H9 (cell line): ENCODE data around the gene DCST1. TPM values are rescaled to one million over a fixed set of nuclear protein-coding genes. Genes with fewer than 3 reads are reported as not detected.

ENCODE experiments used
- DNase-seq: peaks from one replicate; pipeline ENCODE4 v3.0.0-alpha.2; 2017
- H2AFZ ChIP-seq: one replicate; pipeline ENCODE4 v1.6.1; 2013; ENCODE audit warnings: mild to moderate bottlenecking, low read length, control low read depth, moderate library complexity
- H2AK5ac ChIP-seq: 2 replicates; pipeline ENCODE4 v1.6.1; 2013; ENCODE audit warnings: low read length, control low read depth, mixed read lengths; ENCODE audit not compliant: insufficient read length
- H2BK120ac ChIP-seq: one replicate; pipeline ENCODE4 v1.6.1; 2013; ENCODE audit warnings: low read depth, mild to moderate bottlenecking, low read length, control low read depth, inconsistent platforms; ENCODE audit not compliant: poor library complexity, severe bottlenecking
- H2BK12ac ChIP-seq: 2 replicates; pipeline ENCODE4 v1.6.1; 2013; ENCODE audit warnings: low read length, control low read depth, mixed read lengths, low read depth; ENCODE audit not compliant: insufficient read length
- H2BK15ac ChIP-seq: 2 replicates; pipeline ENCODE4 v1.6.1; 2013; ENCODE audit warnings: low read depth, low read length, control low read depth
- H2BK20ac ChIP-seq: one replicate; pipeline ENCODE4 v1.6.1; 2013; ENCODE audit warnings: low read depth, mild to moderate bottlenecking, low read length, control low read depth, inconsistent platforms; ENCODE audit not compliant: poor library complexity, severe bottlenecking
- H2BK5ac ChIP-seq: 2 replicates; pipeline ENCODE4 v1.6.1; 2013; ENCODE audit warnings: low read length, control low read depth, mixed read lengths; ENCODE audit not compliant: insufficient read length
- H3K14ac ChIP-seq: 2 replicates; pipeline ENCODE4 v1.6.1; 2013; ENCODE audit warnings: low read length, control low read depth; ENCODE audit not compliant: insufficient read depth
- H3K18ac ChIP-seq: 2 replicates; pipeline ENCODE4 v1.6.1; 2013; ENCODE audit warnings: low read depth, mild to moderate bottlenecking, mixed read lengths, low read length, control low read depth; ENCODE audit not compliant: insufficient read length
- H3K23ac ChIP-seq: 2 replicates; pipeline ENCODE4 v1.6.1; 2013; ENCODE audit warnings: low read length, control low read depth, mixed read lengths, low read depth; ENCODE audit not compliant: insufficient read length
- H3K23me2 ChIP-seq: 2 replicates; pipeline ENCODE4 v1.6.1; 2013; ENCODE audit warnings: low read depth, mild to moderate bottlenecking, mixed read lengths, low read length, control low read depth; ENCODE audit not compliant: insufficient read length, poor library complexity, severe bottlenecking
- H3K27ac ChIP-seq: 2 replicates; pipeline ENCODE4 v1.5.1; 2013; ENCODE audit warnings: low read length, control low read depth, mixed read lengths, low read depth; ENCODE audit not compliant: insufficient read length
- H3K27me3 ChIP-seq: 2 replicates; pipeline ENCODE4 v1.6.1; 2013; ENCODE audit warnings: low read length, control low read depth, inconsistent platforms; ENCODE audit not compliant: insufficient read depth
- H3K4ac ChIP-seq: 2 replicates; pipeline ENCODE4 v1.6.1; 2013; ENCODE audit warnings: low read depth, mild to moderate bottlenecking, control low read depth, inconsistent platforms, low read length, moderate library complexity
- H3K4me1 ChIP-seq: 2 replicates; pipeline ENCODE4 v1.6.1; 2013; ENCODE audit warnings: low read length, control low read depth, inconsistent platforms; ENCODE audit not compliant: insufficient read depth
- H3K4me2 ChIP-seq: 2 replicates; pipeline ENCODE4 v1.6.1; 2013; ENCODE audit warnings: low read length, control low read depth, mixed read lengths; ENCODE audit not compliant: insufficient read length, insufficient read depth
- H3K56ac ChIP-seq: 2 replicates; pipeline ENCODE4 v1.6.1; 2013; ENCODE audit warnings: low read depth, mild to moderate bottlenecking, mixed read lengths, low read length, control low read depth; ENCODE audit not compliant: insufficient read length
- H3K79me1 ChIP-seq: 2 replicates; pipeline ENCODE4 v1.6.1; 2013; ENCODE audit warnings: low read depth, mild to moderate bottlenecking, moderate library complexity, low read length, control low read depth, inconsistent platforms; ENCODE audit not compliant: insufficient read depth, poor library complexity, severe bottlenecking
- H3K79me2 ChIP-seq: 2 replicates; pipeline ENCODE4 v1.6.1; 2013; ENCODE audit warnings: low read length, control low read depth, inconsistent platforms; ENCODE audit not compliant: insufficient read depth
- H3K9ac ChIP-seq: 2 replicates; pipeline ENCODE4 v1.6.1; 2013; ENCODE audit warnings: low read length, control low read depth, mixed read lengths; ENCODE audit not compliant: insufficient read length; ENCODE audit errors: extremely low read depth
- H3K9me3 ChIP-seq: one replicate; pipeline ENCODE4 v1.6.1; 2013; ENCODE audit warnings: low read depth, low read length, inconsistent platforms; ENCODE audit not compliant: control insufficient read depth
- H3T11ph ChIP-seq: one replicate; pipeline ENCODE4 v1.6.1; 2013; ENCODE audit warnings: mild to moderate bottlenecking, low read length, control low read depth, inconsistent platforms
- H4K20me1 ChIP-seq: one replicate; pipeline ENCODE4 v1.6.1; 2013; ENCODE audit not compliant: control insufficient read depth, insufficient read length, insufficient read depth
- H4K5ac ChIP-seq: 2 replicates; pipeline ENCODE4 v1.6.1; 2013; ENCODE audit warnings: low read depth, mild to moderate bottlenecking, mixed read lengths, low read length, control low read depth; ENCODE audit not compliant: insufficient read length
- H4K8ac ChIP-seq: replicated peaks from 2 replicates; pipeline ENCODE4 v1.6.1; 2013; ENCODE audit warnings: low read length, control low read depth, mixed read lengths, low read depth; ENCODE audit not compliant: insufficient read length
- H4K91ac ChIP-seq: 2 replicates; pipeline ENCODE4 v1.6.1; 2013; ENCODE audit warnings: low read depth, mild to moderate bottlenecking, moderate library complexity, mixed read lengths, low read length, control low read depth; ENCODE audit not compliant: insufficient read length
- H3K27ac Mint-ChIP-seq, 3 experiments: 2 replicates in 2 of 3; 3 replicates in 1 of 3; pipeline ENCODE4 v1.8.0; 2020 to 2021; ENCODE audit warnings: mixed read lengths in 3 of 3, mild to moderate bottlenecking in 1 of 3, moderate library complexity in 1 of 3
- H3K27me3 Mint-ChIP-seq: 2 replicates; pipeline ENCODE4 v1.8.0; 2021; ENCODE audit warnings: low read depth, mild to moderate bottlenecking, moderate library complexity, mixed read lengths
- H3K36me3 Mint-ChIP-seq, 3 experiments: 2 replicates in 2 of 3; 3 replicates in 1 of 3; pipeline ENCODE4 v1.8.0; 2020 to 2021; ENCODE audit warnings: low read depth in 3 of 3, mixed read lengths in 3 of 3; ENCODE audit not compliant: insufficient read depth in 1 of 3
- H3K4me1 Mint-ChIP-seq, 2 experiments: 2 replicates each; pipeline ENCODE4 v1.8.0; 2020; ENCODE audit warnings: mixed read lengths in 2 of 2
- H3K4me3 Mint-ChIP-seq, 2 experiments: 2 replicates in 1 of 2; 3 replicates in 1 of 2; pipeline ENCODE4 v1.8.0; 2020 to 2021; ENCODE audit warnings: mild to moderate bottlenecking in 2 of 2, mixed read lengths in 2 of 2, moderate library complexity in 1 of 2
- H3K9me3 Mint-ChIP-seq, 2 experiments: 2 replicates in 1 of 2; 3 replicates in 1 of 2; pipeline ENCODE4 v1.8.0; 2020; ENCODE audit warnings: mild to moderate bottlenecking in 2 of 2, mixed read lengths in 2 of 2, moderate library complexity in 1 of 2
- WGBS: extraction: QIAGEN DNeasy Blood & Tissue Kit; methylation state at CpG from one replicate; pipeline ENCODE4 v1.1.7; 2013; ENCODE audit warnings: missing lambda C conversion rate, low lambda C conversion rate, mixed read lengths; ENCODE audit not compliant: insufficient read length; ENCODE audit errors: extremely low coverage; 5-methylcytosine and 5-hydroxymethylcytosine counted together
- total RNA-seq: library from RNA; stranded (reverse); gene quantifications from 2 replicates; pipeline ENCODE4 v1.2.1, GENCODE V29; 2021
- TF ChIP-seq, protein P1 (sequence below): fragments of 200-600 bp; sonication (generic); conservative IDR thresholded peaks from 3 replicates; pipeline ENCODE4 v1.8.0; 2021; ENCODE audit warnings: antibody characterized with exemption, mild to moderate bottlenecking

The DCST1 gene
- total RNA-seq, 1 experiment from 2014 or later: not detected

DNA sequence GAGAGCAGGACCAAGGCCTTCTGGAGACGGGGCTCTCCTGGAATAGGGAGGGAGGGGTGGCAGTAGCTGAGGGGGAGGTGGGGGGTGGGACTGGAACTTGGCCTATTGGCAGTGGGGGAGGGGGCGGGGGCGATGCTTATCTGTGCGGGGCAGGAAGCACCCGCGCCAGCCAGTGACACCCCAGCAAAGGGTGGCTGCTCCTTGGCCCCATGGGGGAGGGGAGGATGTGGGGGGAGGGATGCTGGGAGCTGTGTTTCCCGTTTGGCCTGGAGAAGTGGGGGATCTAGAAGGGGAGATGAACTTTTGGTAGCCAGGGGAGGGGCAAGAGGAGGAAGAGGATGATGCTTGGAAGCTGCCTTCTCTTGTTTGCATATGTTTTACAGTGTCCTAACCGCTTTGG is 20.0 kb upstream of the DCST1 start:
- no peak overlapping the region for H3K4ac ChIP-seq
- H3K4me3 Mint-ChIP-seq: no peak overlapping the region
- no peak overlapping the region for H3K18ac ChIP-seq
- no peak overlapping the region for H4K91ac ChIP-seq
- H4K8ac ChIP-seq: no peak overlapping the region
- H3T11ph ChIP-seq: no peak overlapping the region
- H2BK15ac ChIP-seq: no peak overlapping the region
- no peak overlapping the region for H2AK5ac ChIP-seq
- no peak overlapping the region for H3K23ac ChIP-seq
- no peaks in the 10 kb centered on the region for H4K20me1 ChIP-seq
- no peak overlapping the region for H2BK12ac ChIP-seq
- H3K27me3 Mint-ChIP-seq: no peaks in the 10 kb centered on the region
- no peak overlapping the region for H2BK120ac ChIP-seq
- no peaks in the 10 kb centered on the region for H3K23me2 ChIP-seq
- H2BK20ac ChIP-seq: no peak overlapping the region
- no peak overlapping the region for H2BK5ac ChIP-seq
- no peaks in the 10 kb centered on the region; a peak in 1 of 5 replicates for H3K9me3 Mint-ChIP-seq
- no peak overlapping the region for H3K9ac ChIP-seq
- no peak overlapping the region for H3K27ac Mint-ChIP-seq
- TF ChIP-seq, protein P1, sequence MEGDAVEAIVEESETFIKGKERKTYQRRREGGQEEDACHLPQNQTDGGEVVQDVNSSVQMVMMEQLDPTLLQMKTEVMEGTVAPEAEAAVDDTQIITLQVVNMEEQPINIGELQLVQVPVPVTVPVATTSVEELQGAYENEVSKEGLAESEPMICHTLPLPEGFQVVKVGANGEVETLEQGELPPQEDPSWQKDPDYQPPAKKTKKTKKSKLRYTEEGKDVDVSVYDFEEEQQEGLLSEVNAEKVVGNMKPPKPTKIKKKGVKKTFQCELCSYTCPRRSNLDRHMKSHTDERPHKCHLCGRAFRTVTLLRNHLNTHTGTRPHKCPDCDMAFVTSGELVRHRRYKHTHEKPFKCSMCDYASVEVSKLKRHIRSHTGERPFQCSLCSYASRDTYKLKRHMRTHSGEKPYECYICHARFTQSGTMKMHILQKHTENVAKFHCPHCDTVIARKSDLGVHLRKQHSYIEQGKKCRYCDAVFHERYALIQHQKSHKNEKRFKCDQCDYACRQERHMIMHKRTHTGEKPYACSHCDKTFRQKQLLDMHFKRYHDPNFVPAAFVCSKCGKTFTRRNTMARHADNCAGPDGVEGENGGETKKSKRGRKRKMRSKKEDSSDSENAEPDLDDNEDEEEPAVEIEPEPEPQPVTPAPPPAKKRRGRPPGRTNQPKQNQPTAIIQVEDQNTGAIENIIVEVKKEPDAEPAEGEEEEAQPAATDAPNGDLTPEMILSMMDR: no peak
- peaks cover 3% of the 10 kb centered on the region; the same call in 1 of the 2 replicates for H3K4me1 ChIP-seq
- no peak overlapping the region for H3K27ac ChIP-seq
- H3K79me2 ChIP-seq: no peaks in the 10 kb centered on the region; the same call in 1 of the 2 replicates
- no peaks in the 10 kb centered on the region for H3K27me3 ChIP-seq
- no peak overlapping the region for H3K14ac ChIP-seq
- WGBS: no CpG with 5 or more reads among the region's 8 CpGs
- no peak for DNase-seq
- H3K79me1 ChIP-seq: no peaks in the 10 kb centered on the region
- no peak overlapping the region for H3K56ac ChIP-seq
- H4K5ac ChIP-seq: no peak overlapping the region
- H3K9me3 ChIP-seq: no peaks in the 10 kb centered on the region
- peaks cover 8 to 33% (median 18%) of the 10 kb centered on the region in 3 experiments; a peak in 6 of 7 replicates for H3K36me3 Mint-ChIP-seq
- H3K4me2 ChIP-seq: no peak overlapping the region
- no peak overlapping the region for H2AFZ ChIP-seq
- peaks cover 36 to 65% of the 10 kb centered on the region in 2 experiments for H3K4me1 Mint-ChIP-seq
